Endothelial cell of umbilical vein (primary cell): ENCODE data around the gene DDX49. TPM values are rescaled to one million over a fixed set of nuclear protein-coding genes. Genes with fewer than 3 reads are reported as not detected.

Experiments
- BruUV-seq: library from RNA; stranded (reverse); fragments of 400-500 nt; replicated peaks from 2 replicates; lab custom pipeline; 2021; lab: Mats Ljungman, UMichigan
- CTCF ChIA-PET: fragments of 300-600, 350-600 bp; sonication (Branson Sonifier 250); formaldehyde crosslinking; loops from one replicate; lab custom pipeline; 2021; ENCODE audit warnings: antibody characterized with exemption, inconsistent platforms; lab: Charles Lee
- POLR2A ChIA-PET: fragments of 300-600, 350-600 bp; sonication (Branson Sonifier 250); formaldehyde crosslinking; loops from one replicate; lab custom pipeline; 2021; ENCODE audit warnings: antibody characterized with exemption, inconsistent platforms; lab: Charles Lee
- DNase-seq: peaks from one replicate; pipeline ENCODE4 v3.0.0-alpha.2; 2011; ENCODE audit warnings: low read depth, low spot score
- FAIRE-seq: peaks from 2 replicates; lab custom pipeline; 2011; peaks lifted over from hg19 to GRCh38; lab: Jason Lieb, UNC
- H2AFZ ChIP-seq: 2 replicates; pipeline ENCODE4 v1.6.0; 2012; ENCODE audit warnings: low read depth, low read length, control low read depth, inconsistent platforms
- H3K27ac ChIP-seq: 2 replicates; pipeline ENCODE4 v1.5.1; 2011; ENCODE audit warnings: low read depth, mild to moderate bottlenecking, control low read depth, low read length, moderate library complexity; ENCODE audit not compliant: insufficient read depth
- H3K27me3 ChIP-seq, 2 experiments: 2 replicates each; pipeline versions ENCODE4 v1.6.0 to v1.6.1; 2011; ENCODE audit warnings: low read length in 2 of 2, mixed read lengths in 1 of 2; ENCODE audit not compliant: control insufficient read depth in 2 of 2, insufficient read depth in 2 of 2
- H3K36me3 ChIP-seq, 2 experiments: 2 replicates in 1 of 2; 3 replicates in 1 of 2; pipeline ENCODE4 v1.5.1; 2011; ENCODE audit warnings: low read length in 2 of 2, mild to moderate bottlenecking in 1 of 2, moderate library complexity in 1 of 2; ENCODE audit not compliant: control insufficient read depth in 2 of 2, insufficient read depth in 2 of 2; ENCODE audit errors: extremely low read depth in 1 of 2
- H3K4me1 ChIP-seq: 3 replicates; pipeline ENCODE4 v1.5.1; 2011; ENCODE audit warnings: mild to moderate bottlenecking, low read length; ENCODE audit not compliant: control insufficient read depth, insufficient read depth; ENCODE audit errors: extremely low read depth
- H3K4me2 ChIP-seq: 2 replicates; pipeline ENCODE4 v1.6.1; 2011; ENCODE audit warnings: low read length, control low read depth, mixed read lengths; ENCODE audit not compliant: insufficient read depth
- H3K4me3 ChIP-seq, 3 experiments: fragments of 200-600 bp in 1 of 3; sonication (generic), shearing (Covaris generic) in 1 of 3; replicated peaks in 1 of 3; 2 replicates each; pipeline ENCODE4 v1.5.1; 2011 to 2016; ENCODE audit warnings: control low read depth in 3 of 3, low read length in 3 of 3, mild to moderate bottlenecking in 2 of 3, inconsistent platforms in 1 of 3, low read depth in 1 of 3, moderate library complexity in 1 of 3; ENCODE audit not compliant: insufficient read depth in 1 of 3
- H3K79me2 ChIP-seq: 2 replicates; pipeline ENCODE4 v1.6.0; 2012; ENCODE audit warnings: low read length, inconsistent platforms; ENCODE audit not compliant: control insufficient read depth, insufficient read depth
- H3K9ac ChIP-seq: replicated peaks from 2 replicates; pipeline ENCODE3; 2011; ENCODE audit warnings: low read length, control low read depth; ENCODE audit not compliant: insufficient read depth; ENCODE audit errors: extremely low read depth
- H3K9me1 ChIP-seq: replicated peaks from 3 replicates; pipeline ENCODE4 v1.6.0; 2011; ENCODE audit warnings: mild to moderate bottlenecking, low read length; ENCODE audit not compliant: control insufficient read depth, insufficient read depth; ENCODE audit errors: extremely low read depth
- H3K9me3 ChIP-seq: replicated peaks from 2 replicates; pipeline ENCODE4 v1.5.1; 2012; ENCODE audit warnings: low read length, inconsistent platforms; ENCODE audit not compliant: control insufficient read depth, insufficient read depth
- H4K20me1 ChIP-seq: replicated peaks from 2 replicates; pipeline ENCODE3; 2011; ENCODE audit warnings: mild to moderate bottlenecking, low read length; ENCODE audit not compliant: control insufficient read depth, insufficient read depth; ENCODE audit errors: extremely low read depth
- CTCF ChIP-seq, 2 donors: IDR thresholded peaks; 1 replicate in 1 of 2; 2 replicates in 1 of 2; pipeline ENCODE4 v1.5.1; 2011; ENCODE audit warnings: low read length in 2 of 2, mild to moderate bottlenecking in 2 of 2, moderate library complexity in 2 of 2, control low read depth in 1 of 2, inconsistent platforms in 1 of 2, low read depth in 1 of 2; ENCODE audit not compliant: insufficient read depth in 1 of 2; ENCODE audit errors: extremely low read depth in 1 of 2
- EZH2 ChIP-seq: IDR thresholded peaks from 2 replicates; pipeline ENCODE4 v1.6.1; 2012; ENCODE audit warnings: borderline replicate concordance, low read depth, mild to moderate bottlenecking, moderate library complexity, low read length, inconsistent platforms; ENCODE audit not compliant: severe bottlenecking
- FOS ChIP-seq: IDR thresholded peaks from 2 replicates; pipeline ENCODE4 v1.6.1; 2011; ENCODE audit warnings: mild to moderate bottlenecking, low read length, moderate library complexity, borderline replicate concordance; ENCODE audit not compliant: insufficient read depth
- GATA2 ChIP-seq: IDR thresholded peaks from 2 replicates; pipeline ENCODE4 v1.7.0; 2011; ENCODE audit warnings: low read depth, mild to moderate bottlenecking, moderate library complexity, mixed read lengths, low read length; ENCODE audit not compliant: insufficient read length, insufficient read depth
- JUN ChIP-seq: IDR thresholded peaks from 2 replicates; pipeline ENCODE4 v1.6.1; 2011; ENCODE audit warnings: borderline replicate concordance, low read depth; ENCODE audit not compliant: insufficient read length, insufficient read depth
- MAX ChIP-seq: IDR thresholded peaks from 2 replicates; pipeline ENCODE4 v1.6.1; 2011; ENCODE audit not compliant: insufficient read depth, insufficient read length
- MYC ChIP-seq: IDR thresholded peaks from one replicate; pipeline ENCODE4 v1.6.1; 2011; ENCODE audit warnings: mild to moderate bottlenecking, low read depth, low read length
- POLR2A ChIP-seq: IDR thresholded peaks from 2 replicates; pipeline ENCODE4 v1.6.1; 2012; ENCODE audit warnings: low read depth, mild to moderate bottlenecking, control low read depth, low read length
- POLR2AphosphoS5 ChIP-seq: IDR thresholded peaks from 2 replicates; pipeline ENCODE4 v1.6.1; 2012; ENCODE audit warnings: low read depth, mild to moderate bottlenecking, control low read depth, low read length, moderate library complexity; ENCODE audit not compliant: insufficient read depth
- dilution Hi-C: fragments of 300-500 bp; cut with MboI; formaldehyde crosslinking; loops from one replicate; pipeline ENCODE4 v1.15.0; 2019; ENCODE audit warnings: low sequenced_read_pairs; ENCODE audit not compliant: extremely low pct_ligation_motif_present
- intact Hi-C: fragments of 100-400 bp; cut with micrococcal nuclease; formaldehyde crosslinking; loops from one replicate; pipeline ENCODE4 v1.10.0; 2022
- polyA plus RNA-seq, 4 experiments: library from polyadenylated mRNA; depleted of rRNA in 3 of 4; stranded (reverse) in 3 of 4; unstranded in 1 of 4; fragments of >200 nt; gene quantifications; 2 replicates each; pipeline versions ENCODE4 v1.2.1 to v1.2.3, GENCODE V29; 2011 to 2012; ENCODE audit warnings: missing spikeins in 1 of 4
- total RNA-seq: library from RNA; stranded (reverse); gene quantifications from 2 replicates; pipeline ENCODE4 v1.2.3, GENCODE V29; 2021

Gene DDX49
- total and polyA plus RNA-seq, 2 donors (not counting 3 experiments of a cell fraction or from before 2014, with no cell fraction given) = 51.9 to 60.1 TPM

- Histone ChIP-seq H3K27ac (no peak overlapping the region), H3K79me2 (no peaks in the 10 kb centered on the region), H3K27me3 (no peaks in the 10 kb centered on the region), H3K9me3 (no peaks in the 10 kb centered on the region), H4K20me1 (no peaks in the 10 kb centered on the region), H3K9ac (no peak overlapping the region), H3K4me2 (no peak overlapping the region), H3K9me1 (no peaks in the 10 kb centered on the region), H3K4me1 (no peaks in the 10 kb centered on the region), H2AFZ (no peak overlapping the region), H3K36me3 (no peaks in the 10 kb centered on the region), H3K4me3 (no peak overlapping the region)
- dilution Hi-C loops = no loop called here
- ChIA-PET CTCF (no interaction called here), POLR2A (interaction anchor here (0.7 kb wide), 1 partner anchor 513 kb away, joined by 4 read pairs; no protein-coding TSS in a partner anchor)
- no peak for FAIRE-seq
- intact Hi-C loops = no loop called here
- no peak for TF ChIP-seq MYC
- no peak for TF ChIP-seq CTCF (IDR thresholded peaks at IDR 0.05; ENCODE audit: extremely low read depth in 1 of 2, insufficient read depth in 1 of 2, low read depth in 1 of 2, low read length in 2 of 2)
- TF ChIP-seq MAX = no peak
- no peak for TF ChIP-seq POLR2AphosphoS5
- TF ChIP-seq FOS = no peak
- TF ChIP-seq POLR2A = no peak
- no peak for TF ChIP-seq GATA2
- no peak for TF ChIP-seq EZH2
- TF ChIP-seq JUN = no peak
- no peak for DNase-seq
- BruUV-seq = no TSS peak
Observed at GRCh38 chr19:18883526-18884304, 35.8 kb upstream of the DDX49 start.
